Measurements from ENCODE around the gene THSD4.

DNA sequence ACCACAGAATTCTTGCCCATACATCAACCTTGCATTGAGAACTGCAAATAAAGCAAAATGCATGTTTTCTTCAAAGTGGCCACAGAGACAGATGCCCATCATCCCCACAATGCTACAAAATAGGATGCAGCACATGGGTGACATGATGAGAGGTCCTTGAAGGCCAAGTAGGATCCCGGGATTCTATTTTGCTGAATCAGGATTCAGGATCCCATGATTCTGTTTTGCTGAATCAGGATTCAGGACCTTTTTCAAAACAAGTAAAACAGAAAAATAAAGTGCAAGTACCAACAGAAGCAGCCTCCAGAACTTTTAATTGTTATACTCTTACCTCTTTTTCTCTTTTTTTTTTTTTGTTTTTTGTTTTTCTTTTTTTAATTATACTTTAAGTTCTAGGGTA is 453.0 kb downstream of the THSD4 start:
- no peak for TF ChIP-seq POLR2AphosphoS5 (IDR thresholded peaks at IDR 0.05; ENCODE audit: borderline replicate concordance, low read depth, low read length)
- no peak for TF ChIP-seq EZH2 (IDR thresholded peaks at IDR 0.05)

Data from SK-N-MC (cell line).